H9 (cell line): ENCODE results near the gene MYD88. TPM values are rescaled to one million over a fixed set of nuclear protein-coding genes. Genes with fewer than 3 reads are reported as not detected.
A peak's percentile ranks its signal among the peaks of the same experiment; 100 is the strongest.

Experiments used
- DNase-seq: peaks from one replicate; pipeline ENCODE4 v3.0.0-alpha.2; 2017
- H2AFZ ChIP-seq: one replicate; pipeline ENCODE4 v1.6.1; 2013; ENCODE audit warnings: mild to moderate bottlenecking, low read length, control low read depth, moderate library complexity
- H2AK5ac ChIP-seq: 2 replicates; pipeline ENCODE4 v1.6.1; 2013; ENCODE audit warnings: low read length, control low read depth, mixed read lengths; ENCODE audit not compliant: insufficient read length
- H2BK120ac ChIP-seq: one replicate; pipeline ENCODE4 v1.6.1; 2013; ENCODE audit warnings: low read depth, mild to moderate bottlenecking, low read length, control low read depth, inconsistent platforms; ENCODE audit not compliant: poor library complexity, severe bottlenecking
- H2BK12ac ChIP-seq: 2 replicates; pipeline ENCODE4 v1.6.1; 2013; ENCODE audit warnings: low read length, control low read depth, mixed read lengths, low read depth; ENCODE audit not compliant: insufficient read length
- H2BK15ac ChIP-seq: 2 replicates; pipeline ENCODE4 v1.6.1; 2013; ENCODE audit warnings: low read depth, low read length, control low read depth
- H2BK20ac ChIP-seq: one replicate; pipeline ENCODE4 v1.6.1; 2013; ENCODE audit warnings: low read depth, mild to moderate bottlenecking, low read length, control low read depth, inconsistent platforms; ENCODE audit not compliant: poor library complexity, severe bottlenecking
- H2BK5ac ChIP-seq: 2 replicates; pipeline ENCODE4 v1.6.1; 2013; ENCODE audit warnings: low read length, control low read depth, mixed read lengths; ENCODE audit not compliant: insufficient read length
- H3K14ac ChIP-seq: 2 replicates; pipeline ENCODE4 v1.6.1; 2013; ENCODE audit warnings: low read length, control low read depth; ENCODE audit not compliant: insufficient read depth
- H3K18ac ChIP-seq: 2 replicates; pipeline ENCODE4 v1.6.1; 2013; ENCODE audit warnings: low read depth, mild to moderate bottlenecking, mixed read lengths, low read length, control low read depth; ENCODE audit not compliant: insufficient read length
- H3K23ac ChIP-seq: 2 replicates; pipeline ENCODE4 v1.6.1; 2013; ENCODE audit warnings: low read length, control low read depth, mixed read lengths, low read depth; ENCODE audit not compliant: insufficient read length
- H3K23me2 ChIP-seq: 2 replicates; pipeline ENCODE4 v1.6.1; 2013; ENCODE audit warnings: low read depth, mild to moderate bottlenecking, mixed read lengths, low read length, control low read depth; ENCODE audit not compliant: insufficient read length, poor library complexity, severe bottlenecking
- H3K27ac ChIP-seq: 2 replicates; pipeline ENCODE4 v1.5.1; 2013; ENCODE audit warnings: low read length, control low read depth, mixed read lengths, low read depth; ENCODE audit not compliant: insufficient read length
- H3K27me3 ChIP-seq: 2 replicates; pipeline ENCODE4 v1.6.1; 2013; ENCODE audit warnings: low read length, control low read depth, inconsistent platforms; ENCODE audit not compliant: insufficient read depth
- H3K4ac ChIP-seq: 2 replicates; pipeline ENCODE4 v1.6.1; 2013; ENCODE audit warnings: low read depth, mild to moderate bottlenecking, control low read depth, inconsistent platforms, low read length, moderate library complexity
- H3K4me1 ChIP-seq: 2 replicates; pipeline ENCODE4 v1.6.1; 2013; ENCODE audit warnings: low read length, control low read depth, inconsistent platforms; ENCODE audit not compliant: insufficient read depth
- H3K4me2 ChIP-seq: 2 replicates; pipeline ENCODE4 v1.6.1; 2013; ENCODE audit warnings: low read length, control low read depth, mixed read lengths; ENCODE audit not compliant: insufficient read length, insufficient read depth
- H3K56ac ChIP-seq: 2 replicates; pipeline ENCODE4 v1.6.1; 2013; ENCODE audit warnings: low read depth, mild to moderate bottlenecking, mixed read lengths, low read length, control low read depth; ENCODE audit not compliant: insufficient read length
- H3K79me1 ChIP-seq: 2 replicates; pipeline ENCODE4 v1.6.1; 2013; ENCODE audit warnings: low read depth, mild to moderate bottlenecking, moderate library complexity, low read length, control low read depth, inconsistent platforms; ENCODE audit not compliant: insufficient read depth, poor library complexity, severe bottlenecking
- H3K79me2 ChIP-seq: 2 replicates; pipeline ENCODE4 v1.6.1; 2013; ENCODE audit warnings: low read length, control low read depth, inconsistent platforms; ENCODE audit not compliant: insufficient read depth
- H3K9ac ChIP-seq: 2 replicates; pipeline ENCODE4 v1.6.1; 2013; ENCODE audit warnings: low read length, control low read depth, mixed read lengths; ENCODE audit not compliant: insufficient read length; ENCODE audit errors: extremely low read depth
- H3K9me3 ChIP-seq: one replicate; pipeline ENCODE4 v1.6.1; 2013; ENCODE audit warnings: low read depth, low read length, inconsistent platforms; ENCODE audit not compliant: control insufficient read depth
- H3T11ph ChIP-seq: one replicate; pipeline ENCODE4 v1.6.1; 2013; ENCODE audit warnings: mild to moderate bottlenecking, low read length, control low read depth, inconsistent platforms
- H4K20me1 ChIP-seq: one replicate; pipeline ENCODE4 v1.6.1; 2013; ENCODE audit not compliant: control insufficient read depth, insufficient read length, insufficient read depth
- H4K5ac ChIP-seq: 2 replicates; pipeline ENCODE4 v1.6.1; 2013; ENCODE audit warnings: low read depth, mild to moderate bottlenecking, mixed read lengths, low read length, control low read depth; ENCODE audit not compliant: insufficient read length
- H4K8ac ChIP-seq: replicated peaks from 2 replicates; pipeline ENCODE4 v1.6.1; 2013; ENCODE audit warnings: low read length, control low read depth, mixed read lengths, low read depth; ENCODE audit not compliant: insufficient read length
- H4K91ac ChIP-seq: 2 replicates; pipeline ENCODE4 v1.6.1; 2013; ENCODE audit warnings: low read depth, mild to moderate bottlenecking, moderate library complexity, mixed read lengths, low read length, control low read depth; ENCODE audit not compliant: insufficient read length
- H3K27ac Mint-ChIP-seq, 3 experiments: 2 replicates in 2 of 3; 3 replicates in 1 of 3; pipeline ENCODE4 v1.8.0; 2020 to 2021; ENCODE audit warnings: mixed read lengths in 3 of 3, mild to moderate bottlenecking in 1 of 3, moderate library complexity in 1 of 3
- H3K27me3 Mint-ChIP-seq: 2 replicates; pipeline ENCODE4 v1.8.0; 2021; ENCODE audit warnings: low read depth, mild to moderate bottlenecking, moderate library complexity, mixed read lengths
- H3K36me3 Mint-ChIP-seq, 3 experiments: 2 replicates in 2 of 3; 3 replicates in 1 of 3; pipeline ENCODE4 v1.8.0; 2020 to 2021; ENCODE audit warnings: low read depth in 3 of 3, mixed read lengths in 3 of 3; ENCODE audit not compliant: insufficient read depth in 1 of 3
- H3K4me1 Mint-ChIP-seq, 2 experiments: 2 replicates each; pipeline ENCODE4 v1.8.0; 2020; ENCODE audit warnings: mixed read lengths in 2 of 2
- H3K4me3 Mint-ChIP-seq, 2 experiments: 2 replicates in 1 of 2; 3 replicates in 1 of 2; pipeline ENCODE4 v1.8.0; 2020 to 2021; ENCODE audit warnings: mild to moderate bottlenecking in 2 of 2, mixed read lengths in 2 of 2, moderate library complexity in 1 of 2
- H3K9me3 Mint-ChIP-seq, 2 experiments: 2 replicates in 1 of 2; 3 replicates in 1 of 2; pipeline ENCODE4 v1.8.0; 2020; ENCODE audit warnings: mild to moderate bottlenecking in 2 of 2, mixed read lengths in 2 of 2, moderate library complexity in 1 of 2
- WGBS: extraction: QIAGEN DNeasy Blood & Tissue Kit; methylation state at CpG from one replicate; pipeline ENCODE4 v1.1.7; 2013; ENCODE audit warnings: missing lambda C conversion rate, low lambda C conversion rate, mixed read lengths; ENCODE audit not compliant: insufficient read length; ENCODE audit errors: extremely low coverage; 5-methylcytosine and 5-hydroxymethylcytosine counted together
- total RNA-seq: library from RNA; stranded (reverse); gene quantifications from 2 replicates; pipeline ENCODE4 v1.2.1, GENCODE V29; 2021
- TF ChIP-seq, protein P1 (sequence below): fragments of 200-600 bp; sonication (generic); conservative IDR thresholded peaks from 3 replicates; pipeline ENCODE4 v1.8.0; 2021; ENCODE audit warnings: antibody characterized with exemption, mild to moderate bottlenecking

Gene MYD88
- total RNA-seq, 1 experiment from 2014 or later: 33.4 TPM

DNA sequence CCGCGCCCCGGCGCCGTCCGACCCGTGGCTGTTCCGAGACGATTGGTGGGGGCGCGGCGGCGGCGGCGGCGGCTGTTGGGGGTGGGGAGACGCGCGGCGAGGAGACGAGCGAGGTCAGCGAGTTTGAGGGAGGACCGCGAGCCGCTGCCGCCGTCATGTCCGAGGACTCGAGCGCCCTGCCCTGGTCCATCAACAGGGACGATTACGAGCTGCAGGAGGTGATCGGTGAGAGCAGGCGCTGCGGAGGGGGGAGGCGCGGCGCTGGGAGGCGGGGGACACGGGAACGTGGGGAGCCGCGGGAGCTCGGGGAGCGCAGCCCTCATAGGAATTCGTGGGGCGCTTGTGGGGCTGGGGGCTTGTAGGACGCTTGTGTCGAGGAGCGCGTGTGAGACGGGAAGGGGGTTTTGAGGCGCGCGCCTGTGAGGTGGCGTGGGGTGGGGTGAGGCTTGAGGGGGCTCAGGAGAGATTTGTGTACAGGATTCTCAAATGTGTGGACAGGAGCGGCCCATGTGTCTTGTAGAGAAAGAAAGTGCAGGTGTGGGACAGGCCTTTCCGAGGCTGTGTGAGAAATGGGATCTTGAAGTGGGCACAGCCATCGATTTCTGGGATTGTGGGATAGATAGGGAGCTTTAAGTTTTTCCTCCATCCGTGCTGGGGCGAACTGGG lies 27.4 kb downstream of the MYD88 start:
- H3K27me3 Mint-ChIP-seq: 0 out of 2 replicates have a peak, but pooled peaks cover 3% of the 10 kb centered on the region
- H2AFZ ChIP-seq: no peak overlapping the region

More for the DNA sequence above, 27.4 kb downstream of the MYD88 start:
- Histone ChIP-seq H2BK15ac (no peak overlapping the region), H2AK5ac (no peak overlapping the region), H2BK12ac (no peak overlapping the region), H3K23ac (no peak overlapping the region), H4K5ac (no peak overlapping the region), H3K4me1 (no peaks in the 10 kb centered on the region), H3K27ac (no peak overlapping the region), H3K79me1 (no peaks in the 10 kb centered on the region), H3K9me3 (no peaks in the 10 kb centered on the region), H3T11ph (no peak overlapping the region), H3K4me2 (peak overlapping the region; percentile 69), H4K20me1 (no peaks in the 10 kb centered on the region), H3K18ac (peak overlapping the region; percentile 51), H3K27me3 (no peaks in the 10 kb centered on the region), H3K4ac (no peak overlapping the region), H4K8ac (no peak overlapping the region), H2BK20ac (no peak overlapping the region), H2BK5ac (no peak overlapping the region), H3K79me2 (peaks cover 17% of the 10 kb centered on the region; the same call in 1 of the 2 replicates), H4K91ac (no peak overlapping the region), H3K9ac (peak overlapping the region; percentile 64), H3K56ac (no peak overlapping the region), H2BK120ac (no peak overlapping the region), H3K14ac (peak overlapping the region; percentile 74), H3K23me2 (peaks cover 3% of the 10 kb centered on the region)
- DNase-seq: no peak
- Mint-ChIP-seq H3K4me1 (peaks cover 16 to 24% of the 10 kb centered on the region in 2 experiments), H3K36me3 (peaks cover 0 to 4% (median 0%) of the 10 kb centered on the region in 3 experiments; a peak in 1 of 7 replicates), H3K4me3 (peak overlapping the region; percentile 93 to 99), H3K27ac (peak overlapping the region; percentile 79 to 94 (median 93); a peak in 5 of 7 replicates), H3K9me3 (no peaks in the 10 kb centered on the region)
- no CpG with 5 or more reads among the region's 62 CpGs for WGBS
- TF ChIP-seq, protein P1, sequence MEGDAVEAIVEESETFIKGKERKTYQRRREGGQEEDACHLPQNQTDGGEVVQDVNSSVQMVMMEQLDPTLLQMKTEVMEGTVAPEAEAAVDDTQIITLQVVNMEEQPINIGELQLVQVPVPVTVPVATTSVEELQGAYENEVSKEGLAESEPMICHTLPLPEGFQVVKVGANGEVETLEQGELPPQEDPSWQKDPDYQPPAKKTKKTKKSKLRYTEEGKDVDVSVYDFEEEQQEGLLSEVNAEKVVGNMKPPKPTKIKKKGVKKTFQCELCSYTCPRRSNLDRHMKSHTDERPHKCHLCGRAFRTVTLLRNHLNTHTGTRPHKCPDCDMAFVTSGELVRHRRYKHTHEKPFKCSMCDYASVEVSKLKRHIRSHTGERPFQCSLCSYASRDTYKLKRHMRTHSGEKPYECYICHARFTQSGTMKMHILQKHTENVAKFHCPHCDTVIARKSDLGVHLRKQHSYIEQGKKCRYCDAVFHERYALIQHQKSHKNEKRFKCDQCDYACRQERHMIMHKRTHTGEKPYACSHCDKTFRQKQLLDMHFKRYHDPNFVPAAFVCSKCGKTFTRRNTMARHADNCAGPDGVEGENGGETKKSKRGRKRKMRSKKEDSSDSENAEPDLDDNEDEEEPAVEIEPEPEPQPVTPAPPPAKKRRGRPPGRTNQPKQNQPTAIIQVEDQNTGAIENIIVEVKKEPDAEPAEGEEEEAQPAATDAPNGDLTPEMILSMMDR: no peak
